Stimulated activated naive CD4-positive, alpha-beta T cell (primary cell): ENCODE measurements around the gene PLPPR1.

ENCODE experiments used
- DNase-seq, 6 experiments: peaks; one replicate each; lab custom pipeline; 2025; lab: John Stamatoyannopoulos, UW

The PLPPR1 gene

GRCh38 chr9:101047848-101048397 lies 19.4 kb downstream of the PLPPR1 start:
- DNase-seq, result no peak

- DNase-seq, result no peak
Observed at GRCh38 chr9:101050650-101051049, 22.1 kb downstream of the PLPPR1 start.

GRCh38 chr9:101054657-101055056 lies 26.1 kb downstream of the PLPPR1 start:
- DNase-seq, result no peak

- no peak for DNase-seq
Observed at GRCh38 chr9:101055516-101055915, 27.0 kb downstream of the PLPPR1 start.

- DNase-seq, result no peak
Observed at GRCh38 chr9:101062686-101063085, 34.2 kb downstream of the PLPPR1 start.

- no peak for DNase-seq
Observed at GRCh38 chr9:101063192-101063591, 34.7 kb downstream of the PLPPR1 start.

- DNase-seq, result no peak
Observed at GRCh38 chr9:101064206-101064605, 35.7 kb downstream of the PLPPR1 start.

- no peak for DNase-seq
Observed at GRCh38 chr9:101065930-101066329, 37.4 kb downstream of the PLPPR1 start.

GRCh38 chr9:101068696-101069095 lies 40.2 kb downstream of the PLPPR1 start:
- no peak for DNase-seq

- DNase-seq, result no peak
Observed at GRCh38 chr9:101072259-101072658, 43.7 kb downstream of the PLPPR1 start.

- no peak for DNase-seq
Observed at GRCh38 chr9:101073122-101073521, 44.6 kb downstream of the PLPPR1 start.

- DNase-seq, result no peak
Observed at GRCh38 chr9:101081641-101082040, 53.1 kb downstream of the PLPPR1 start.

- DNase-seq, result no peak
Observed at GRCh38 chr9:101083448-101084202, 55.1 kb downstream of the PLPPR1 start.

- no peak for DNase-seq
Observed at GRCh38 chr9:101087426-101087825, 58.9 kb downstream of the PLPPR1 start.

- no peak for DNase-seq
Observed at GRCh38 chr9:101092922-101093321, 64.4 kb downstream of the PLPPR1 start.

GRCh38 chr9:101093620-101094019 lies 65.1 kb downstream of the PLPPR1 start:
- DNase-seq, result no peak

- DNase-seq, result no peak
Observed at GRCh38 chr9:101094686-101095085, 66.2 kb downstream of the PLPPR1 start.

- no peak for DNase-seq
Observed at GRCh38 chr9:101097210-101097609, 68.7 kb downstream of the PLPPR1 start.

- no peak for DNase-seq
Observed at GRCh38 chr9:101098392-101098791, 69.9 kb downstream of the PLPPR1 start.

- DNase-seq, result no peak
Observed at GRCh38 chr9:101114317-101114716, 85.8 kb downstream of the PLPPR1 start.

- DNase-seq, result no peak
Observed at GRCh38 chr9:101115102-101115501, 86.6 kb downstream of the PLPPR1 start.

- DNase-seq, result no peak
Observed at GRCh38 chr9:101117161-101117560, 88.6 kb downstream of the PLPPR1 start.

- DNase-seq, result no peak
Observed at GRCh38 chr9:101119206-101119819, 90.8 kb downstream of the PLPPR1 start.
